Fibroblast of skin of scalp (primary cell): ENCODE results near the gene IPMK.

Source experiments
- DNase-seq: peaks from one replicate; pipeline ENCODE4 v3.0.0-alpha.2; 2013

Gene IPMK

DNA sequence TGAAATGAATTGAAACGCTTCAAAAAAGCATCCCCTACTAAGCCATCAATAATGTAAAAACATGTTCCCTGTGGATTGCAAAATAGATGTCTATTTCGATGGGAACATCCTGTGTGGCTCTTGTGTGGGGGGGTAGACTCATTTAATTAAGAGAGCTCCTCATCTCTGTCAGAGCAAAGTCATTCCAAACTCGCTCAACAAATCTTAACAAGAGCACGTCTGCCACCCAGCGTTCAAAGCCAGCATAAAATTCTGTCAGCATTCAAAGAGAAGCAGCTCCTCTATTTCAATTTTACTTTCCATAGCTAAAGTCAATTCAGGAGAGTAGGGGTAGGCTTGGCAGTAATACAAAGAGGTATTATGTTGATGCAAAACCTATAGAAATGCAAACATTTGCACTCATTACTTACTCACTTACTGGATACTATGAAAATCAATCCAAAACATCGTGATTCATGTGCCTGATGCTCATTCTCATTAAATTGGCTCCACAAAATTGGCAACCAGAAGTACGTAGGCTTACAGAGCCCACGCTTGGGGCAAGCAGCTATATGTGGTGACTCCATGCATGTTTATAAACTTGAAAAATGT, 114.9 kb downstream of the IPMK start:
- DNase-seq: peak; percentile 72

DNA sequence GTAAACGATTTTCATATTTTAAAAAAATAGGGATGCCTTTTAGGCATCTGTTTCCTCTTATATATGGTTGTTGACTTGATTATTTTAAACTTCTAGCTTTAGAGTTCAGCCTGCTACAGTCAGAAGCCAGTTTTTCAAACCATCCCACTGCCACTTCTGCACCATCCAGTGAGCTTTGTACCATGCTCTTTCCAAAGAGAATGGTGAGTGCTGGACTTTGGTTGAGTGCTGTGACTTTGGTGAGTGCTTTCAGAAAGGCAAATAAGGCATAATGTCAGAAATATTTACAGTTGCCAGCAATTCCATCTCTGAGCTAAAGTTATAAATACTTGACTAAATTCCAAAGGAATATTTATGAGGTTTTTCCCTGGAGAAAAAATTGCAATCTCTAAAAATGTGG, 117.4 kb downstream of the IPMK start:
- DNase-seq: peak; percentile 20

DNA sequence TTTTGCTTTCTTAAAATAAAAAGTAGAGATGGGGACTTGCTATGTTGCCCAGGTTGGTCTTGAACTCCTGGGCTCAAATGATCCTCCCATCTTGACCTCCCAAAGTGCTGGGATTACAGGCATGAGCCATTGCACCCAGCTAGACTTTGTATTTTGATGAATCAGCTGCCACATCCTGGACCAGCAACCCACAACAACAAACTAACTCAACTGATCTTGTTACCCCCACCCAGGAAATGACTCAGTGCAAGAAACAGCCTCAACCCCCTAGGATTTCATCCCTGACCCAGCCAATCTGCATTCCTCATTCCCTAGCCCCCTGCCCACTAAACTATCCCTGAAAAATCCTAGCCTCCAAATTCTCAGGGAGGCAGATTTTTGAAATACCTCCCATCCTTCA, 123.8 kb downstream of the IPMK start:
- no peak for DNase-seq
